HCT116 (cell line): Measurements from ENCODE around the gene RPH3AL. TPM values are rescaled to one million over a fixed set of nuclear protein-coding genes. Genes with fewer than 3 reads are reported as not detected.

Source experiments
- ATAC-seq: fragments of 200-7000 bp; cut with Tn5 transposase; 2 replicates; pipeline ENCODE4 v1.9.1; 2020; ENCODE audit warnings: mild to moderate bottlenecking, moderate library complexity
- BruUV-seq: library from RNA; stranded (reverse); fragments of 400-500 nt; replicated peaks from 2 replicates; lab custom pipeline; 2021; lab: Mats Ljungman, UMichigan
- CTCF ChIA-PET: fragments of 300-600 bp; sonication (Branson Sonifier 250); formaldehyde crosslinking; loops from one replicate; lab custom pipeline; 2021; ENCODE audit warnings: antibody characterized with exemption; lab: Charles Lee
- POLR2A ChIA-PET: fragments of 300-600, 350-600 bp; sonication (Branson Sonifier 250); formaldehyde crosslinking; loops from one replicate; lab custom pipeline; 2021; ENCODE audit warnings: antibody characterized with exemption; lab: Charles Lee
- RAD21 ChIA-PET, 2 experiments: fragments of 300-600 bp; sonication (Branson Sonifier 250); formaldehyde crosslinking; loops; one replicate each; lab custom pipeline; 2023; ENCODE audit warnings: low total read pairs in 2 of 2; ENCODE audit not compliant: uncharacterized antibody in 2 of 2, unreplicated experiment in 2 of 2, low non-redundant PET in 1 of 2; lab: Charles Lee
- DNase-seq: peaks from one replicate; pipeline ENCODE4 v3.0.0-alpha.2; 2010; ENCODE audit warnings: low read depth, low spot score
- H2AFZ ChIP-seq: fragments of 200-600 bp; shearing (Covaris generic), sonication (generic); 2 replicates; pipeline ENCODE4 v1.6.1; 2017; ENCODE audit warnings: low read depth, mixed run types, mixed read lengths, antibody characterized with exemption, low read length; ENCODE audit not compliant: poor library complexity, severe bottlenecking
- H3K27ac ChIP-seq: 2 replicates; pipeline ENCODE4 v1.5.1; 2012; ENCODE audit warnings: low read depth, low read length
- H3K27me3 ChIP-seq: fragments of 200-600 bp; sonication (generic); 2 replicates; pipeline ENCODE4 v1.6.1; 2016; ENCODE audit warnings: mixed run types, low read length, mixed read lengths; ENCODE audit not compliant: insufficient read depth
- H3K36me3 ChIP-seq, 2 experiments: fragments of 200-500 bp in 1 of 2; fragments of 200-600 bp in 1 of 2; sonication (Bioruptor generic) in 1 of 2; sonication (generic) in 1 of 2; 2 replicates each; pipeline versions ENCODE4 v1.5.1 to v1.6.1; 2014 to 2016; ENCODE audit warnings: low read length in 2 of 2, inconsistent platforms in 1 of 2, mixed read lengths in 1 of 2, mixed run types in 1 of 2; ENCODE audit not compliant: insufficient read depth in 2 of 2, control insufficient read depth in 1 of 2
- H3K4me1 ChIP-seq, 2 experiments: fragments of 200-600 bp in 1 of 2; sonication (generic) in 1 of 2; 2 replicates each; pipeline versions ENCODE4 v1.5.1 to v1.6.1; 2012 to 2017; ENCODE audit warnings: low read length in 2 of 2, inconsistent platforms in 1 of 2, mild to moderate bottlenecking in 1 of 2, mixed read lengths in 1 of 2, mixed run types in 1 of 2, moderate library complexity in 1 of 2; ENCODE audit not compliant: insufficient read depth in 2 of 2, control insufficient read depth in 1 of 2
- H3K4me2 ChIP-seq: fragments of 200-600 bp; sonication (generic); 2 replicates; pipeline ENCODE4 v1.6.1; 2017; ENCODE audit warnings: mixed run types, low read length, mixed read lengths
- H3K4me3 ChIP-seq, 2 experiments: fragments of 200-600 bp in 1 of 2; sonication (generic) in 1 of 2; replicated peaks in 1 of 2; 2 replicates each; pipeline ENCODE4 v1.5.1; 2011 to 2016; ENCODE audit warnings: low read length in 2 of 2, control low read depth in 1 of 2, low read depth in 1 of 2, mild to moderate bottlenecking in 1 of 2, mixed read lengths in 1 of 2, mixed run types in 1 of 2
- H3K79me2 ChIP-seq: fragments of 200-600 bp; sonication (generic); 2 replicates; pipeline ENCODE4 v1.6.1; 2017; ENCODE audit warnings: mild to moderate bottlenecking, mixed run types, low read length, moderate library complexity, mixed read lengths; ENCODE audit not compliant: insufficient read depth
- H3K9ac ChIP-seq: fragments of 200-600 bp; sonication (generic); 2 replicates; pipeline ENCODE4 v1.6.1; 2016; ENCODE audit warnings: low read length, mixed read lengths
- H3K9me2 ChIP-seq: fragments of 200-600 bp; sonication (generic), shearing (Covaris generic); 2 replicates; pipeline ENCODE4 v1.6.1; 2017; ENCODE audit warnings: mixed run types, mild to moderate bottlenecking, moderate library complexity; ENCODE audit not compliant: insufficient read depth
- H3K9me3 ChIP-seq, 2 experiments: fragments of 200-500 bp in 1 of 2; fragments of 200-600 bp in 1 of 2; sonication (Bioruptor generic) in 1 of 2; sonication (generic) in 1 of 2; 2 replicates each; pipeline ENCODE4 v1.6.1; 2014 to 2017; ENCODE audit warnings: low read length in 2 of 2, mixed read lengths in 2 of 2, inconsistent platforms in 1 of 2, low read depth in 1 of 2, mild to moderate bottlenecking in 1 of 2, mixed run types in 1 of 2, moderate library complexity in 1 of 2; ENCODE audit not compliant: control insufficient read depth in 1 of 2, insufficient read depth in 1 of 2
- H4K20me1 ChIP-seq: fragments of 200-600 bp; sonication (generic), shearing (Covaris generic); 2 replicates; pipeline ENCODE4 v1.6.1; 2017; ENCODE audit warnings: mixed run types, mild to moderate bottlenecking, moderate library complexity; ENCODE audit not compliant: insufficient read depth
- ATF3 ChIP-seq: IDR thresholded peaks from 2 replicates; pipeline ENCODE4 v1.6.1; 2012
- CBX3 ChIP-seq: IDR thresholded peaks from 2 replicates; pipeline ENCODE4 v1.6.1; 2012; ENCODE audit warnings: low read depth
- CEBPB ChIP-seq: IDR thresholded peaks from 2 replicates; pipeline ENCODE4 v1.6.1; 2012; ENCODE audit warnings: low read depth
- EGR1 ChIP-seq: IDR thresholded peaks from 2 replicates; pipeline ENCODE4 v1.6.1; 2012; ENCODE audit warnings: low read depth
- ELF1 ChIP-seq: IDR thresholded peaks from 2 replicates; pipeline ENCODE4 v1.6.1; 2012; ENCODE audit warnings: low read depth, borderline replicate concordance
- EZH2 ChIP-seq: fragments of 200-600 bp; sonication (generic); IDR thresholded peaks from 2 replicates; pipeline ENCODE4 v1.6.1; 2017; ENCODE audit warnings: antibody characterized with exemption, mixed run types
- EZH2phosphoT487 ChIP-seq: fragments of 200-600 bp; IDR thresholded peaks from 2 replicates; pipeline ENCODE4 v1.6.1; 2018; ENCODE audit warnings: antibody characterized with exemption, borderline replicate concordance
- POLR2A ChIP-seq: IDR thresholded peaks from 2 replicates; pipeline ENCODE4 v1.7.0; 2011; ENCODE audit warnings: borderline replicate concordance; ENCODE audit not compliant: insufficient read depth, insufficient read length; ENCODE audit errors: extremely low read depth
- POLR2AphosphoS5 ChIP-seq: IDR thresholded peaks from 2 replicates; pipeline ENCODE4 v1.6.1; 2011; ENCODE audit warnings: mild to moderate bottlenecking, low read depth, low read length, moderate library complexity
- RAD21 ChIP-seq: IDR thresholded peaks from 2 replicates; pipeline ENCODE4 v1.6.1; 2012; ENCODE audit warnings: low read depth, mild to moderate bottlenecking
- REST ChIP-seq: IDR thresholded peaks from 2 replicates; pipeline ENCODE4 v1.6.1; 2012; ENCODE audit warnings: low read depth
- SIN3A ChIP-seq: IDR thresholded peaks from 2 replicates; pipeline ENCODE4 v1.6.1; 2012; ENCODE audit warnings: low read depth
- TCF7L2 ChIP-seq: IDR thresholded peaks from 2 replicates; pipeline ENCODE4 v1.7.0; 2011; ENCODE audit warnings: borderline replicate concordance, inconsistent platforms; ENCODE audit not compliant: insufficient read depth, insufficient read length; ENCODE audit errors: extremely low read depth
- YY1 ChIP-seq: IDR thresholded peaks from 2 replicates; pipeline ENCODE4 v1.6.1; 2011; ENCODE audit warnings: low read length, low read depth, moderate library complexity, mild to moderate bottlenecking; ENCODE audit not compliant: insufficient replicate concordance; ENCODE audit errors: extremely low read depth
- ZBTB33 ChIP-seq: IDR thresholded peaks from 2 replicates; pipeline ENCODE4 v1.6.1; 2011; ENCODE audit warnings: mild to moderate bottlenecking, low read length, moderate library complexity; ENCODE audit not compliant: insufficient replicate concordance; ENCODE audit errors: extremely low read depth
- ZFX ChIP-seq: fragments of 450-650 bp; IDR thresholded peaks from 2 replicates; pipeline ENCODE4 v1.6.1; 2017
- ZNF274 ChIP-seq: fragments of 200-500 bp; sonication (Bioruptor generic); IDR thresholded peaks from 2 replicates; pipeline ENCODE4 v1.6.1; 2014; ENCODE audit warnings: mild to moderate bottlenecking, low read depth, low read length, inconsistent platforms
- intact Hi-C: fragments of 100-400 bp; cut with micrococcal nuclease; formaldehyde crosslinking; loops from 2 replicates; pipeline ENCODE4 v1.10.0; 2022
- total RNA-seq: library from RNA; stranded (reverse); gene quantifications from one replicate; pipeline ENCODE4 v1.2.1, GENCODE V29; 2021; ENCODE audit not compliant: unreplicated experiment

Gene RPH3AL
- total RNA-seq, 1 experiment from 2014 or later: 17.0 TPM

- no TSS peak for BruUV-seq
- no peak overlapping the region for H3K27ac ChIP-seq
Measured at GRCh38 chr17:246226-246625, 106.4 kb downstream of the RPH3AL start.

GRCh38 chr17:245611-246010 is 107.0 kb downstream of the RPH3AL start:
- H3K9me2 ChIP-seq: no peaks in the 10 kb centered on the region
- ATAC-seq: no peak
- H3K9ac ChIP-seq: no peak overlapping the region
- H3K27ac ChIP-seq: no peak overlapping the region
- H2AFZ ChIP-seq: no peak overlapping the region
- no peak overlapping the region for H3K4me3 ChIP-seq
- no peaks in the 10 kb centered on the region for H3K9me3 ChIP-seq
- H3K27me3 ChIP-seq: no peaks in the 10 kb centered on the region
- POLR2A ChIA-PET: no interaction called here
- intact Hi-C loops: no loop called here
- RAD21 ChIA-PET: no interaction called here
- H3K79me2 ChIP-seq: no peaks in the 10 kb centered on the region
- H4K20me1 ChIP-seq: no peaks in the 10 kb centered on the region
- H3K36me3 ChIP-seq: no peaks in the 10 kb centered on the region
- H3K4me2 ChIP-seq: no peak overlapping the region
- no peak for DNase-seq
- CTCF ChIA-PET: no interaction called here
- no TSS peak for BruUV-seq
- no peaks in the 10 kb centered on the region for H3K4me1 ChIP-seq
- TF ChIP-seq POLR2AphosphoS5 (no peak), RAD21 (no peak), TCF7L2 (no peak), ZNF274 (no peak), EGR1 (no peak), EZH2 (no peak), ZBTB33 (no peak), ELF1 (no peak), YY1 (no peak), REST (no peak)

More at GRCh38 chr17:246226-246625, 106.4 kb downstream of the RPH3AL start:
- Histone ChIP-seq H3K9me2 (no peaks in the 10 kb centered on the region), H3K4me3 (no peak overlapping the region), H2AFZ (no peak overlapping the region), H3K79me2 (no peaks in the 10 kb centered on the region), H3K27me3 (no peaks in the 10 kb centered on the region), H4K20me1 (no peaks in the 10 kb centered on the region), H3K4me1 (no peaks in the 10 kb centered on the region), H3K36me3 (no peaks in the 10 kb centered on the region), H3K9ac (no peak overlapping the region), H3K4me2 (no peak overlapping the region), H3K9me3 (no peaks in the 10 kb centered on the region)
- CTCF ChIA-PET: no interaction called here
- ATAC-seq (no peak), DNase-seq (no peak)
- RAD21 ChIA-PET: no interaction called here
- intact Hi-C loops: no loop called here
- POLR2A ChIA-PET: no interaction called here
- no peak for TF ChIP-seq ZFX
- TF ChIP-seq POLR2A: no peak
- no peak for TF ChIP-seq CEBPB
- TF ChIP-seq POLR2AphosphoS5: no peak
- TF ChIP-seq ELF1: no peak
- no peak for TF ChIP-seq EZH2phosphoT487
- TF ChIP-seq RAD21: no peak
- no peak for TF ChIP-seq SIN3A
- TF ChIP-seq CBX3: no peak
- TF ChIP-seq EZH2: no peak
- no peak for TF ChIP-seq ATF3
